ENCODE measurements around the gene DRAP1.
A peak's percentile ranks its signal among the peaks of the same experiment; 100 is the strongest.

Gene DRAP1

GRCh38 chr11:65886826-65887722, 32.2 kb upstream of the DRAP1 start:
- no peak for DNase-seq

- DNase-seq: no peak
These were observed 31.5 kb upstream of the DRAP1 start for GRCh38 chr11:65887723-65888162.

- DNase-seq: peak; percentile 95
These were observed 30.9 kb upstream of the DRAP1 start, which contains the start of gene FIBP for GRCh38 chr11:65888163-65888814. Gene FIBP, minus strand, starts transcription at chr11:65888471. Its CDS starts 53 bp downstream, at chr11:65888418.

DNA sequence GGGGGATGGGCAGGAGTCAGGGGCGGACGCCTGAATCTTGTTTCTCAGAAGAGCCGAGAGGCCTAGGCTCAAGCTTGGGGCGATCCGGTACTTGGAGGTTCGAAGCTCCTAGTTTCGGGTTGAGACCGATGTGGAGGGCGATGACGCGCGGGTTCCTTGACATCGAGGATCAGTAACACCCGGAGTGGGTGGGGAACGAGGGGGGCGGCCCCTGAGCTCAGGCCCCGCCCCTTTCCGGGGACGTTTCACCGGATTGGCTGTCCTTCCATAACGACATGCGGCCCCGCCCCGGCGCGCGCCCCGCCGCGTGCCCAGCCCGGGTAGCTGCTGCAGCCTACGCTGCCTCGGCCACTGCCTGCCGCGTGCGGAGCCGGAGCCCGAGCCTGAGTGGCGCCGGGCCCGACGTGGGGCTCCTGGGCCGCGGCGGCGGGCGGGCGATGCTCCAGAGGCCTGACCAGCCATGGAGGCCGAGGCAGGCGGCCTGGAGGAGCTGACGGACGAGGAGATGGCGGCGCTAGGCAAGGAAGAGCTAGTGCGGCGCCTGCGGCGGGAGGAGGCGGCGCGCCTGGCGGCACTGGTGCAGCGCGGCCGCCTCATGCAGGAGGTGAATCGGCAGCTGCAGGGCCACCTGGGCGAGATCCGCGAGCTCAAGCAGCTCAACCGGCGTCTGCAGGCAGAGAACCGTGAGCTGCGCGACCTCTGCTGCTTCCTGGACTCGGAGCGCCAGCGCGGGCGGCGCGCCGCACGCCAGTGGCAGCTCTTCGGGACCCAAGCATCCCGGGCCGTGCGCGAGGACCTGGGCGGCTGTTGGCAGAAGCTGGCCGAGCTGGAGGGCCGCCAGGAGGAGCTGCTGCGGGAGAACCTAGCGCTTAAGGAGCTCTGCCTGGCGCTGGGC, 28.7 kb upstream of the DRAP1 start, which contains the start of gene CCDC85B:
Gene CCDC85B, plus strand, starts transcription at position 350 of the 895 bp plus-strand sequence. Its CDS starts 111 bp downstream, at position 461.
- DNase-seq: peak; percentile 98

DNA sequence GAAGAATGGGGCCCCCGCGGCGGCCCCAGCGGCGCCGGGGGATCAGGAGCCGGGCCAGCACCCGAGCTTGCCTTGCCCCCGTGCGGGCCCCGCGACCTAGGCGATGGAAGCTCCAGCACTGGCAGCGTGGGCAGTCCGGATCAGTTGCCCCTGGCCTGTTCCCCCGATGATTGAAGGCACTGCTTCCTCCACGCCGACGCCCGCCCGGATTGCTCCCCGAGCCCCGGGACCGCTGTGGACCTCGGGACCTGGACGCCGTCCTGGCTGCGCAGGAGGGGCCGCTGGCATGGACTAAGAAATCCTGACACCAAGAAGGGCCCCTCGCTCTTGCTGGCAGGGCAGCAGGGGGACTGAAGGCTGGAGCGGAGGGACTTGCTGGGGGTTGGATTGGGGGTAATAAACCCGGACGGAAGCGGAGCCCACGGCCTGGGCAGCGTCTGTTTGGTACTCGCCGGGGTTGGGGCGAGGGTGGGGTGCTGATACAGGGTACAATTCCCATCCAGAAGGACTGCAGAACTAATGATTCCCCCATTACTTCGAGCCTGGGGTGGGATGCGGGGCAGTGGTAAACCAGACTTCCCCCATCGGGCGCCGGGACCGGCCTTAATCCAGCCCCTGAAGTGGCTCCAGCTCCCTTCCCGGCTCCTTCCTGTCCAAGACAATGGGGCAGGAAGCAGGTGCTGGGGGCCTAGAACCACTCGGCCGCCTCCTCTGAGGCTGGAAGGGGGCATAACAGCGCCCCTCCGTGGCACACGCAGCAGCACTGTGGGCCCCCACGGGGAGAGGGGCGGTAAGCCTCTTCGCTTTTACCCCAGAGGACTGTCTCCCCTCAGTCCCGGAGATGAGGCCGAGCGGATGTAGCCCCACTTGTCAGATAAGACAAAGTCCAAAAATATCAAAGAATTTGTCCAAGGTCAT, 27.7 kb upstream of the DRAP1 start:
- DNase-seq: no peak

DNA sequence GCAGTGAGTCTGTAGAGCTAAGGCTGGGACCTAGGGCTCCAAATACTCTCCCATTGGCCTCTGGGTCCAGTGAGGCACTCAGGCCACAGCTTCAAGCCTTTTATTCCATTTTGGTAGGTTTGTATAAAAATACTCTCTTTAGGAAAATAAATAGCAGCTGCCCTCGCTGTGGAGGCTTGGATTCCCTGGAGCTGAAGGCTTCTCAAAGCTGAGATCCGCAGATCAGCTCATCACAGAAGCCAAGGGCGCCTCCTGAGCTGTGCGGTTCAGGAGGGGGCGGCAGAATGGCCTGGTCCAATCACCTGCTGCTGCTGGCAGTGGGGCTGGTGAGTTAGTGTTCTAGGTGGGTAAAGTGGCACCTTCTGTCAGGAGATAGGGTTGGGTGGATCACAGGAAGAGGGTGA, 27.1 kb upstream of the DRAP1 start:
- DNase-seq: peak; percentile 34

- DNase-seq: no peak
These were observed 26.4 kb upstream of the DRAP1 start for GRCh38 chr11:65892661-65893317.

DNA sequence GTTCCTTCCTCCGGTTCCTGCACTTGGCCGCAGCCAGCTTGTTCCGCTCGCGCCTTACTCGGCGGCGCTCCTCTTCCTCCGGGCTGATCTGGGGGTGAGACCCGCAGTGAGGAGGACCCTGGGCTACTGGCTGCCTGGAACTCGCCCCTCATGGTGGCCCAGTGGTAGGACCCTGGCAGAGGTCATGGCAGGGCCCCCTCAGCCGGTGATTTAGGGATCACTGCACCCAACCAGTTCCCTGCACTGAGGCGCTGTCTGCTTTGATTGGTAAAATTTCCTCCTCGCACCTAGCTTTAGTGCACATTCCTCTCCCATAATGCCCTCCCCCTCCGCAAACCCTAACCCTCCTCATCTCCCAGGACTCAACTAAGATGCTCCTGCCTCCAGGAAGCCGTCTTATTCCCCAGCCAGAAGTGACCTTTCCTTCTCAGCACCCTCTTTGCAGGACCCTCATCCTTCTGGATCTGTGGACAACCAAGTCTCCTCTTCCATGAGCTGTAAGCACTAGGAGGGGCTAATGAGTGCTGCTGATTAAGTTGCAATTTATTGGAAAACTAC, 25.1 kb upstream of the DRAP1 start:
- no peak for DNase-seq

DNA sequence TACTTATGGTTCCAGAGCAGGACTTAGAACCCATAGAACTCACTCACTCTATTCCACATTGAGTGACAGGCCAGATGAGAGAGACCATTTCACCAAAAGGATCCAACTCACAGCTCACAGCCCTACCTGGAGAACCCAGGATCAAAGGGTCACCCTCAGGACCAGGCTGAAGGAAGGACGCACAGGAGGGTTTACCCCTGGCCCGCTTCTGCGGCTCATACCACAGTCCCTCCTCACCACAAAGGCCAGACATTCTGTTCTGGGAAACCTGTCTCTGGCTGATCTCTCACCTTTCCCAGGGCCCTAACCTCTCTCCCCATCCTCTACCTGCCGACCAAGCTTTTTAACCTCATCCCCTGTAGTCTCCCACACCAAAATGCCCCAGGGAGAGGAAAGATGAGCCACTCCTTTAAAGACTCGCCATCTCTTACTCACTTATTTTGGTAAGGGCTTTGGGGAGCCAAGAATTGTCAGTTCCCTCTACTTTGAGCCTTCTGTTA, 23.7 kb upstream of the DRAP1 start:
- no peak for DNase-seq

GRCh38 chr11:65896034-65896999, 22.9 kb upstream of the DRAP1 start:
- DNase-seq: no peak

- no peak for DNase-seq
These were observed 22.2 kb upstream of the DRAP1 start for GRCh38 chr11:65897020-65897471.

- DNase-seq: no peak
These were observed 20.4 kb upstream of the DRAP1 start for GRCh38 chr11:65898656-65899355.

- DNase-seq: peak; percentile 48
These were observed 19.7 kb upstream of the DRAP1 start for GRCh38 chr11:65899356-65900124.

GRCh38 chr11:65900125-65900898, 18.9 kb upstream of the DRAP1 start, which contains the start of gene FOSL1:
Gene FOSL1, minus strand, starts transcription at chr11:65900388. Its CDS starts 49 bp downstream, at chr11:65900339.
- peak; percentile 95 for DNase-seq

GRCh38 chr11:65900899-65901180, 18.4 kb upstream of the DRAP1 start:
- DNase-seq: no peak

- no peak for DNase-seq
These were observed 16.2 kb upstream of the DRAP1 start for GRCh38 chr11:65903068-65903481.

DNA sequence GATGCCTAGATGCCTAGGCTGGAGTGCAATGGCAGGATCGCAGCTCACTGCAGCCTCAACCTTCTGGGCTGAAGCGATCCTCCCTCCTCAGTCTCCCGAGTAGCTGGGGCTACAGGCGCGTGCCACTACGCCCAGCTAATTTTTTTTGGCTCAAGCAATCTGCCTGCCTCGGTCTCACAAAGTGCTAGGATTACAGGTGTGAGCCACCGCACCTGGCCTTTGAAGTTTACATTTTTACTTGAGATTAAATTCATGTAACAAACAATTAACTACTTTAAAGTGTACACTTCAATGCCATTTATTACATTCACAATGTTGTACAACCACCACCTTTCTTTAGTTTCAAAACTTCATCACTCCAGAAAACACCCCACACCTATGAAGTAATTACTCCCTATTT, 15.5 kb upstream of the DRAP1 start:
- no peak for DNase-seq

All from activated CD4-positive, alpha-beta T cell treated with anti-CD3 and anti-CD28 coated beads, Interleukin-2, amount 50 U/mL, for 1 hour (primary cell).